Globus pallidus (tissue), 1 donor: ENCODE data around the gene SLC25A33.
"Not testable (repeated sequence)": the region's sequence is repeated elsewhere in the genome, so short reads cannot be mapped to it uniquely, and the experiment has no call there.

Experiments
- DNase-seq: peaks from one replicate; pipeline ENCODE4 v3.0.0-alpha.2; 2015; ENCODE audit warnings: low spot score

The SLC25A33 gene

DNA sequence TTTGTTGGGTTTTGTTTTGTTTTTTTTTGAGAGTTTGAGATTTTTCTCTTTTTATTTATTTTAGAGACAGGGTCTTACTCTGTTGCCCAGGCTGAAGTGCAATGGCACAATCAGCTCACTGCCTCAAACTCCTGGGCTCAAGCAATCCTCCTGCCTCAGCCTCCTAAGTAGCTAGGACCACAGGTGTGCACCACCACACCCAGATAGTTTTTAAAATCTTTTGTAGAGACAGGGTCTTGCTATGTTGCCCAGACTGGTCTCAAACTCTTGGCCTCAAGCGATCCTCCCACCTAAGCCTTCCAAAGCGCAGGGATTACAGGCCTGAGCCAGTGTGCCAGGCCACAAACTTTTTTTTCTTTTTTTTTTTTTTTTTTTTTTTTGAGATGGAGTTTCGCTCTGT lies 85.8 kb downstream of the SLC25A33 start:
- not testable (repeated sequence) for DNase-seq

GRCh38 chr1:9626201-9626608 lies 86.9 kb downstream of the SLC25A33 start:
- DNase-seq: no peak

DNA sequence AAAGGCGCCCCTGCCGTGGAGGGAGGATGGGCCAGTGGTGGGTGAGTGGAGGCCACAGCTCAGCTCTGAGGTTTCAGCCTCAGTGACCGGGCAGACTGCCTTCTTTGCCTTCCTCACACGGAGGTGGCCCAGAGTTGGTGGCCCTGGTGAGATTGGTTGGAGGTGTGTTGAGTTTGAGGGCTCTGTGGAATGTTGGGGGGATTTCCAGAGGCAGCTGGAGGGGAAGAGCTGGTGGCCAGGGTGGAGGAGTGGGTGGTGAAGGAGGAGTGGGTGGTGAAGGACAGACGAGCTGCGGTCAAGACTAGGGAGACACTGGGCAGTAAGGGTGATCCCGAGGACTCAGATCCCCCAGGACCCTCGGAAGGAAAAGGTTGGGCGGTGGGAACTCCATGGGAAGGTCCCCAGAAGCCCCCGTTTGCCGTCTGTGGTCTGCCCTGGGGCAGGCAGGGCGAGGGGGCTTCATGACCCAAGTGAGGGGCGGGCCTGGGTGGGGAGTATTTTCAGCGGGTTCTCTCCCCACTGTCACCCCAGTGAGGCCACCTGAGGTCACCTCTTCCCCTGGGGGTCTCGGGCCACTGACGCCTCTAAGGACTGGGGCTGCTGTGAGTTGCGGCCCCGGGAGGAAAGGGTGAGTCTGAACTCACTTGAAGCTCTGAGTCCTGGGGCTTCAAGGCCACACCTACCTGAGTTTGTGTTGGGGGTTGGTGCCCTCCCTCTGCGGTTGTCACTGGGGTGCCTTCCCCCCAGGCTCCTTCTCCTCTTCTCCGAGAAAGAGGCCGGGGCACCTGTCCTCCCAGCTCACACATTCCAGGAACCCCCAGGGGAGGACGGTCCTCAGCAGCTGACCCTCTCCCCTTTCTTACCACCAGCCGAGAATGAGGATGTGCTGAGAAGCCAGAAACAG lies 89.5 kb downstream of the SLC25A33 start:
- no peak for DNase-seq

DNA sequence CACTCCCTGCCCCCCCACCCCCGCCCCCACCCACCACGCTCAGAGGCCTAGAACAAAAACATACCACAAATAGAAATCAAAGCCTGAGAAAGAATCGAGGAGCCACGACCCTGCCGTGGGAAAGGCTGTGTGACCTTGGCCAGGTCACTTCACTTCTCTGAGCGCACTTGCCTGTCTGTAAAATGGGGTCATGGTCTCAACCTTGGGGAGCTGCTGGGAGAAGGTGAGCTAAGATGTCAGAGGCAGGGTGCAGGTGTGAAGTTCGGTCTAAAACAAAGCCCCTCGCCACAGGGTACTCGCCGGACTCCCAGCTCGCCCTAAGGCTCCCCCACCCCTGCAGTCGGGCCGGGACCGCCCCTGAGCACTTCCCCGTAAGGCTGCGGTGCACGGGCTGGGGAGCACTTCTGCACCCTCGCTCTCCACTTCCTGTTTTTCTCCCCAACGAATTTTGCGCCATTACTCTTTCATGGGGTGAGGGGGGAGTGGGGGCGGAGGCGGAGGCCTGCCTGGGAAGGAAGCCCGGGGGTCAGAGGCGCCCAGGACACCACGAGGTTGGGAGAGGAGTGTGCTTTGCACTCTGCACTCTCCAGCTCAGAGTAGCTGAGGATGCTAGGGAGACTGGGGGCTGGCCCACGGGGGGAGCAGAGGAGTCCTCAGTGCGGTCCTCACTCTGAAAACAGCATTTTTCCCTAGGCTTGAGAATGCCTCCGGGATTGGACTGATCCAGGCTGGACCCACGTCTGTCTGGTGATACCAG lies 90.4 kb downstream of the SLC25A33 start:
- DNase-seq: peak; percentile 45

GRCh38 chr1:9630331-9631111 lies 91.3 kb downstream of the SLC25A33 start:
- no peak for DNase-seq

DNA sequence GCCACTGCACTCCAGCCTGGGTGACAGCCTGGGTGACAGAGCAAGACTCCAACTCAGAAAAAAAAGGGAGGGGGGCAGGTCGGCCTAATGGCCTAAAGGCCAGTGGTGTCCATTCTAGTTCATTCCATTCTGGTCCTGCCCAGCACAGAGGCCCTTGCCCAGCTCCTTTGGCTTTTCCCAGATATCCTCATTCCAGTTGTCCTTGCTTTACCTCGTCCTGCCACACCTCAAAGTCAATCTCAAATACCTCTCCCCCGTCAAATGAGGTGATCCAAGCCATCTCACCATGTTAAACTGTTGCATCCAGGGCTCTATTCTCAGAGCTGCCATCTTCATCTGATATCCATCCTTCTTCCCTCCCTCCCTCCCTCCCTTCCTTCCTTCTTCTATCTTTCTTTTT lies 92.3 kb downstream of the SLC25A33 start:
- DNase-seq: no peak

DNA sequence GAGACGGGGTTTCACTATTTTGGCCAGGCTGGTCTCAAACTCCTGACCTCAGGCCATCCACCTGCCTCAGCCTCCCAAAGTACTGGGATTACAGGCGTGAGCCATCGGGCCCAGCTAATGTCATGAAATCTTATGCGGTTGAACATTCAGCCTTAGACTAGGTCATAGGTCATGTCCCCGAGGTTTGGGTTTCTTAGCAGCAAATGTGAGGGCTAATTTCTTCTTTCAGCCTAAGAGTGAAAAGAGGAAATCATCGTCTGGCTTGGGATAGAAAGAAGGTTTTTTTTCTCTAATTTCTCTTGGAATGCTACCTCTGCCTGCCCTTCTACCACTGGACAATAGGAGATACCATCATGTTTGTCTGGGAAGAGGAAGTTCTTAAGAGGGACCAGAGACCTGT lies 94.2 kb downstream of the SLC25A33 start:
- no peak for DNase-seq

DNA sequence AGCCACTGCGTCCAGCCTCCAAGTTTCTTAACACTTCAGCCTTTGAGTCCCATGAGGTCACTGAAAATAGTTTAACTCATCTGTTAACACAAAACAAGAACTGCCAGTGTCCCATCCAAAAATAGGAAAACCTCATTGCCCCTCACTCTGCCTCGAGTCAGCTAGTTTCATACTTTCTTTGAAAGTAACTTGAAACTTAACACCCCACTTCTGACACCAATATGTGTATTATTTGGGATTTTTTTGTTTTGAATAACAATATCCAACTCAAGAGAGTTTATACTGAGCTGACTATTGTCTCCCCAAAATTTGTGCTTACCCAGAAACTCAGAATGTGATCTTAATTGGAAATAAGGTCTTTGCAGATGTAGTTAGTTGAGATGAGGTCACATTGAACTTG lies 95.3 kb downstream of the SLC25A33 start:
- DNase-seq: no peak
